HG03280 (cell line): ENCODE measurements around the gene KIF25.

Experiments used
- ATAC-seq: cut with Tn5 transposase; IDR thresholded peaks from one replicate; pipeline ENCODE4 v1.9.1; 2021; ENCODE audit warnings: mild to moderate bottlenecking, moderate library complexity; ENCODE audit not compliant: unreplicated experiment

KIF25 gene, protein sequence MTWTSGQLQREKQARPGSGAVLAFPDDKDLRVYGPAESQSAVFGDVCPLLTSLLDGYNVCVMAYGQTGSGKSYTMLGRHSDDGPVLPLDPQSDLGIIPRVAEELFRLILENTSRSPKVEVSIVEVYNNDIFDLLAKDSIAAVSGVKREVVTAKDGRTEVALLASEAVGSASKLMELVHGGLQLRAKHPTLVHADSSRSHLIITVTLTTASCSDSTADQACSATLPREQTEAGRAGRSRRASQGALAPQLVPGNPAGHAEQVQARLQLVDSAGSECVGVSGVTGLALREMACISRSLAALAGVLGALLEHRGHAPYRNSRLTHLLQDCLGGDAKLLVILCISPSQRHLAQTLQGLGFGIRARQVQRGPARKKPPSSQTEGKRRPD

GRCh38 chr6:167997642-167998041, at the start of gene KIF25:
Gene KIF25, plus strand, starts transcription at chr6:167997671. Its CDS starts 31,915 bp downstream, at chr6:168029586.
- no peak for ATAC-seq

GRCh38 chr6:167947716-167948115, 49.8 kb upstream of the KIF25 start:
- no peak for ATAC-seq

GRCh38 chr6:167948716-167949115, 48.8 kb upstream of the KIF25 start:
- no peak for ATAC-seq

GRCh38 chr6:167949121-167949684, 48.3 kb upstream of the KIF25 start:
- ATAC-seq = no peak

GRCh38 chr6:167951781-167952511, 45.5 kb upstream of the KIF25 start:
- ATAC-seq = no peak

- no peak for ATAC-seq
These were observed 45.0 kb upstream of the KIF25 start for GRCh38 chr6:167952512-167952859.

DNA sequence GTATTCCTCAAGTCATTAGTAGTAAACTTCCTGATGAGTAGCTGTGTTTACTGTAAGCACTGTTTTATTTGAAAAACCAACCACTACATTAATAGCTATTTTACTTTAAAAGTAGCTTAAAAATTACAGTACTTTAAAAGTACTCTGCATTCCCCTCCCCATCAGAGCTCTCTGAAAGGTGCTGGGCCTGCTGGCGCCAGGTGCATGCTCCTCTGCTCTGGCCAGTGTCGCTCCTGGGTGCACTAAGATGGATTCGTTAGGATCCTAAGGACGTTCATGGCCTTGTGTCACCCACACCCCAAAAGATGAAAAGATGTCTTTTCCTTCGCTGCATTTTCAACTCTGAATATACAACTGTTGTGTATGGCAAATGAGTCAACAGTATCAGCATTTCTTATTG, 43.9 kb upstream of the KIF25 start:
- no peak for ATAC-seq

GRCh38 chr6:167954151-167954550, 43.3 kb upstream of the KIF25 start:
- ATAC-seq = no peak

DNA sequence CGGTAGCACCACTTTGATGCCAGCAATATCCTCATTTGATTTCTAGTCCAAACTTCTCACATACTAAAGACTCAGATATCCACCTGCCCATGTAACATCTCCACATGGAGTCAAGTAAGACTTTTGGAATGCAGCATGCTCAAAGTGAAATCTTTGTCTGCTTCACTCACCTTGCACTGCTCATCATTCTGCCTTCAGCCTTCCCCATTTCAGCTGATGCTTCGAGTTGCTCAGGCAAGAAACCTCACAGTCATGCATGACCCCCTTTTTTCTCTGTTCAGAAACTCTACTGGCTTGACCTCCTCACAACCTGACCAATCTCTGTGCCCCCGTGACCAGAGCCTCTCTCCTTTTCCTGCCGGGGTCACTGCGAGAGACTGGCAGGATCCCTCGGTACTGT, 41.0 kb upstream of the KIF25 start:
- ATAC-seq = no peak

DNA sequence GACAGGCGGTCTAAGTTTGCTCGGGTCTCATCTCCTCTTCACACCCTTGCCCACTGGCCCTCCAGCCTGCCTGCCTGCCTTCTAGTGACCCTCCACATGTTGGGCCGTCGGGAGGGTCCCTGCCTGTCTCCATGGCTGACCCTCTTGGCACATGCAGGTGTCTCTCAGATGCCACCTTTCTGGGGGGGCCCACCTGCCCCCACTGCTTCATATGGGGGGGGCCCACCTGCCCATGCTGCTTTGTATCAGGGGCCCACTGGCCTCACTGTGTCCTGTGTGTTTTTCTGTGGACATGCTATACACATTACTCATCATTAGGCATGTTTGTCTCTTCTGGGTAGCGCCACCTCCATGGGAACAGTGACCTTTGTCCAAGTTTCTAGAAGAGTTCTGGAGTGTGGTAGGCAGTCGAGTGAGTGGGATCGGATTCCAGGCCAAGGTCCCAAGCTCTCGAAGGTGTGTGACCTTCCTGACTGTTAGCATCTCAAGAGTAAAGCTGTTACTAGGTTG, 40.4 kb upstream of the KIF25 start:
- no peak for ATAC-seq

- no peak for ATAC-seq
These were observed 39.8 kb upstream of the KIF25 start for GRCh38 chr6:167957626-167958025.

DNA sequence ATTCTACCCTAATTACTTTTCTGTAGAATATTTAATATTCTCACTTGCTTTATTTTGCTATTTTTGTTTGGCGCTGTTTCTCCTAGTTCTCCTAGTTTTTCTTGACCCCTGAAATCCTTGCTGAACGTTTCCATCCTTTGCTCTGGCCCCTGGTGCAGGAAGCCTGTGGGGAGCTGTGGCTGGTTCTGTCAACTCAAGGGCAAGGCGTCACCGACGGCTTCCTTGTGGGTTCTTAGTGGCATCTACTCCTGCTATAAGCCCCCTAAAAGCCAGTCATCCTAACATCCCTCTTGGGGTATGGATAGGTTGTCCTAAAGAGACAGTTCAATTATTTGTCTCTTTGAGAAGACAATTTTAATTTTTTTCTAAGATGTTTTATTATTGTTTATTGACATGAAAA, 36.9 kb upstream of the KIF25 start:
- ATAC-seq = no peak

DNA sequence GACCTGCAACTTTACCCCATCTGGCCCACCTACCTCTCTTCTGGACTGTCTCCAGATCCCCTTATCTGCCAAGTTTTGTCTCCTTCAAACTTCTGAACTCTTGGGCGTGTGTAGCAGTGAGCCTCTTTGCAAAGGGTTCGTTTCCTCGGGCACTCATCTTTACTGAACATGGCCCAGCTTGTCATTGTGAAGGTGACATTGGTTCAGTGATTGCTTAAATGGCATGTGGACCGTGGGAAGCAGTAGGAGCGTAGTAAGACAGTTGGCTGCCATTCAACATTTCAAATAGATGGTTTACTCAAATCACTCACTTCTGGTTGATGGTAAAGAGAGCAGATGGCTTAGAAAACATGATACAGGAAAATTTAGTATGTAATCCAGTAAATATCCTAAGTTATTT, 34.8 kb upstream of the KIF25 start:
- no peak for ATAC-seq

DNA sequence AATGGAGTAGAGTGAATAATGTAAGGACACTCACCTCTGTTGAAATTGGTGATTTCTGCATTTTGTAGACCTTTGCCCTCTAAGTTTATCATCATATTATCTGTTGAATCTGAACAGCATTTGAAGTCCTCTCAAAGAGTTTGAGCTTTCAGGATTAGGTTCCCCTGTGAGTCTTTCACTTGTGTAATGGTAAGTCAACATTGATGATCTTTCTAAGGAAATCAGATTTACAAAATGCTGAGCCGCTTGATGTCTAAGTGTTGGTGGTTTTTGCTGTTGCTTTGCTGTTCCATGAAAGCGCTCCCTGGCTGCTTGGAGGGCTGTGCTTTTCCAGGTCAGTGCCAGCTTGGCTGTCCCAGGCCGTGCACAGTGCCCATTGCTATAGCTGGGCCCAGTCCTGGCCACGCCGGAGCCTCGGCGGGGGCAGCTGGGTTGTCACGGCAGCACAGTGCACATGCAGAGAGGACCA, 33.8 kb upstream of the KIF25 start:
- no peak for ATAC-seq

- ATAC-seq = no peak
These were observed 31.6 kb upstream of the KIF25 start for GRCh38 chr6:167965592-167966539.

GRCh38 chr6:167966540-167966905, 30.9 kb upstream of the KIF25 start:
- ATAC-seq = no peak

DNA sequence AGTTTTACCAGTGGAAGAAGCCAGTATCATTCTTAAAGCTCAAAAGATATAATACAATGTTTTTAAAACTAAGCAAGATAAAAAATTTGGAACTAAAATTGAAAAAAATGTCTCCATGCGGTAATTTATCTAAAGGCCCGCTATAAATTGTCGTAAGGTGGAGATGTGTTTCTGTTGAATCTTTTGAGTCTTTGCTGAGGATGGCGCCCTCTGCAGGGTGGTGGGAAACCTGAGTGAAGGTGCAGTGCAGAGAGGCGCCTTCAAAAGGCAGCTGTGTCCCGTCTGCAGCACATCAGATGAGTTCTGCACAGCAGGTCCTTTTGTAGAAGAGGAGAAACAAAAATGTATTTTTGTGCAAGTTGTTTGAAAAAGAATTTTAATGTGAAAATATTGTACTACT, 29.4 kb upstream of the KIF25 start:
- ATAC-seq = no peak

- no peak for ATAC-seq
These were observed 27.2 kb upstream of the KIF25 start for GRCh38 chr6:167970230-167970629.

DNA sequence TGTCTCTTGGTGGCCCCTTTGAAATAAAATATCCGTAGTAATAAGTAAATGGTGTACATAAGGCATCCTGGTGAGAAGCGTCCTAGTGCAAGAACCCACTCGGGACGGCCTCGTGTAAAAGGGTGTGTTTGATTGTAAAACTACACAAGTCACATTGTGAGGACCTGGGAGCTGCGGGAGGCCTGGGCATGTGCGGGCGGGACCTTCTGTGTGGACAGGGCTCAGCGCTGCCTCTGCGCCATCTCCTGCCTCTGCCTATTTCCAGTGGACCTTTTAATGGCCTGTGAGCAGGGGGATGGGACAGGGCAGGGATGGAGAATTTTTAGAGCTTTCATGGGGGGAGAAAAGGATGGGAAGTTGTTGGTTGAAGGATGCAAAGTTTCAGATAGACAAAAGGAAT, 25.3 kb upstream of the KIF25 start:
- no peak for ATAC-seq

GRCh38 chr6:167973148-167973885, 24.2 kb upstream of the KIF25 start:
- no peak for ATAC-seq
